HepG2 (cell line): ENCODE results near the gene NINL. TPM values are rescaled to one million over a fixed set of nuclear protein-coding genes. Genes with fewer than 3 reads are reported as not detected.

ENCODE experiments used
- ARID5B ChIP-seq: IDR thresholded peaks from 2 replicates; pipeline ENCODE4 v1.4.0; 2020; ENCODE audit warnings: mild to moderate bottlenecking, missing genetic modification reagents
- ATF2 ChIP-seq: sonication (generic); formaldehyde crosslinking; IDR thresholded peaks from 2 replicates; pipeline ENCODE4 v1.4.0; 2020; ENCODE audit warnings: missing genetic modification reagents
- BRD4 ChIP-seq: sonication (generic); formaldehyde crosslinking; IDR thresholded peaks from 2 replicates; pipeline ENCODE4 v1.4.0; 2020; ENCODE audit warnings: missing genetic modification reagents
- CHCHD3 ChIP-seq: sonication (generic); formaldehyde crosslinking; IDR thresholded peaks from 2 replicates; pipeline ENCODE4 v1.8.0; 2022; ENCODE audit warnings: mild to moderate bottlenecking, missing genetic modification reagents, moderate library complexity
- DMTF1 ChIP-seq: sonication (generic); formaldehyde crosslinking; IDR thresholded peaks from 2 replicates; pipeline ENCODE4 v1.4.0; 2020; ENCODE audit warnings: mild to moderate bottlenecking, missing genetic modification reagents
- GPN1 ChIP-seq: sonication (generic); formaldehyde crosslinking; IDR thresholded peaks from 2 replicates; pipeline ENCODE4 v1.5.1; 2020; ENCODE audit warnings: missing genetic modification reagents, borderline replicate concordance
- HES4 ChIP-seq: sonication (generic); formaldehyde crosslinking; IDR thresholded peaks from 2 replicates; pipeline ENCODE4 v1.9.0; 2021; ENCODE audit warnings: mild to moderate bottlenecking, missing genetic modification reagents, borderline replicate concordance
- ISX ChIP-seq: sonication (generic); formaldehyde crosslinking; conservative IDR thresholded peaks from 2 replicates; pipeline ENCODE4 v1.5.0; 2020; ENCODE audit warnings: missing genetic modification reagents
- KLF6 ChIP-seq: IDR thresholded peaks from 2 replicates; pipeline ENCODE4 v1.8.0; 2016; ENCODE audit warnings: missing biosample characterization, missing genetic modification reagents
- NCOA5 ChIP-seq: sonication (generic); formaldehyde crosslinking; IDR thresholded peaks from 2 replicates; pipeline ENCODE4 v1.4.0; 2020; ENCODE audit warnings: missing genetic modification reagents
- NR3C1 ChIP-seq: sonication (generic); formaldehyde crosslinking; IDR thresholded peaks from 2 replicates; pipeline ENCODE4 v1.4.0; 2020; ENCODE audit warnings: missing genetic modification reagents
- PAF1 ChIP-seq: IDR thresholded peaks from 2 replicates; pipeline ENCODE4 v1.6.1; 2016; ENCODE audit warnings: missing genetic modification reagents, missing compliant biosample characterization
- PHB2 ChIP-seq: fragments of 450-650 bp; IDR thresholded peaks from 2 replicates; pipeline ENCODE4 v1.6.1; 2018; ENCODE audit not compliant: partially characterized antibody
- SMAD1 ChIP-seq: sonication (generic); formaldehyde crosslinking; IDR thresholded peaks from 2 replicates; pipeline ENCODE4 v1.4.0; 2020; ENCODE audit warnings: missing genetic modification reagents, low read depth, mild to moderate bottlenecking, borderline replicate concordance
- SPEN ChIP-seq: sonication (generic); formaldehyde crosslinking; IDR thresholded peaks from 2 replicates; pipeline ENCODE4 v1.5.1; 2020; ENCODE audit warnings: low read depth, mild to moderate bottlenecking, missing genetic modification reagents
- ZC3H13 ChIP-seq: sonication (generic); formaldehyde crosslinking; IDR thresholded peaks from 2 replicates; pipeline ENCODE4 v1.8.1; 2023; ENCODE audit warnings: mild to moderate bottlenecking, missing genetic modification reagents, moderate library complexity
- ZFP41 ChIP-seq: sonication (generic); formaldehyde crosslinking; IDR thresholded peaks from 2 replicates; pipeline ENCODE4 v1.4.0; 2020; ENCODE audit warnings: mild to moderate bottlenecking, missing genetic modification reagents, borderline replicate concordance
- ZMYM3 ChIP-seq: sonication (generic); formaldehyde crosslinking; IDR thresholded peaks from 2 replicates; pipeline ENCODE4 v1.5.1; 2020; ENCODE audit warnings: mild to moderate bottlenecking, missing genetic modification reagents
- ZMYM4 ChIP-seq: sonication (generic); formaldehyde crosslinking; IDR thresholded peaks from 2 replicates; pipeline ENCODE4 v1.8.1; 2023; ENCODE audit warnings: mild to moderate bottlenecking, missing genetic modification reagents
- ZNF510 ChIP-seq: sonication (generic); formaldehyde crosslinking; IDR thresholded peaks from 2 replicates; pipeline ENCODE4 v1.4.0; 2020; ENCODE audit warnings: low read depth, mild to moderate bottlenecking, missing genetic modification reagents
- ZNF567 ChIP-seq: sonication (generic); formaldehyde crosslinking; IDR thresholded peaks from 2 replicates; pipeline ENCODE4 v1.8.1; 2023; ENCODE audit warnings: mild to moderate bottlenecking, missing genetic modification reagents, borderline replicate concordance
- ZNF572 ChIP-seq: sonication (generic); formaldehyde crosslinking; IDR thresholded peaks from 2 replicates; pipeline ENCODE4 v1.5.1; 2020; ENCODE audit warnings: mild to moderate bottlenecking, missing genetic modification reagents
- ZSCAN30 ChIP-seq: sonication (generic); formaldehyde crosslinking; IDR thresholded peaks from 2 replicates; pipeline ENCODE4 v1.5.0; 2020; ENCODE audit warnings: mild to moderate bottlenecking, missing genetic modification reagents
- polyA plus RNA-seq, 8 experiments: library from polyadenylated mRNA; depleted of rRNA in 3 of 8; stranded (reverse) in 7 of 8; unstranded in 1 of 8; fragments of >200 nt; fragmentation: Illumina TruSeq in 4 of 8; extraction: Trizol in 4 of 8; gene quantifications; 2 replicates each; pipeline versions ENCODE4 v1.2.1 to v1.2.3, GENCODE V29; 2011 to 2016; ENCODE audit warnings: low read depth in 4 of 8, missing spikeins in 1 of 8, mixed read lengths in 1 of 8; ENCODE audit not compliant: insufficient read depth in 1 of 8
- total RNA-seq, 5 experiments: library from RNA; depleted of rRNA; stranded (reverse); fragments of >200 nt; fragmentation: Illumina TruSeq; extraction: Trizol; gene quantifications; 2 replicates each; pipeline ENCODE4 v1.2.3, GENCODE V29; 2016; ENCODE audit warnings: low read depth in 1 of 5
- TF ChIP-seq, protein P1 (sequence below): sonication (generic); formaldehyde crosslinking; IDR thresholded peaks from 2 replicates; pipeline ENCODE4 v1.4.0; 2020; ENCODE audit warnings: mild to moderate bottlenecking, low read depth, missing genetic modification reagents

Gene NINL
- total and polyA plus RNA-seq, 2 of the 13 experiments (the other 11 are each of a cell fraction or from before 2014, with no cell fraction given) = 32.3 to 34.3 TPM

DNA sequence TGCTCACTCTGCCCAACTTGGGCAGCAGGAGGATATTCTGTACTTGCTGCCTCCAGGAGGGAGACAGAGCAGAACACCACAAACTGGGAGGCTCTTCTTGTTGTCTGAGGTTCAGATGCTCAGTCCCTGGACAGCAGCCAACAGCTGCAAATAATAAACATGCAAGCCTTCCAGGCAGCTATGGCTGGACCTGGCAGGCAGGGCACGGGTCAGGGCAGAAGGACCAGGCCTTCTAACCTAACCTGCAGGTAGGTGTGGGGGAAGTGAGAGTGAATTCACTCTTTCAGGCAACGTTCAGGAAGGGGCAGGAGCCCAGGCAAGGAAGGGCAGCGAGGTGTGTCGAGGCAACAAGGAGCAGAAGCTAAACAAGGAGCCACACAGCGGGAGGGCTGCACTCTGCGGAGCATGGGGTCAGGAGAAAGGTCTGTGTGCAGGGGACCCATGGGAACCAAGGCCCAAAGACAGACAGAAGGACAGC, 31.5 kb downstream of the NINL start (continued):
- TF ChIP-seq, protein P1, sequence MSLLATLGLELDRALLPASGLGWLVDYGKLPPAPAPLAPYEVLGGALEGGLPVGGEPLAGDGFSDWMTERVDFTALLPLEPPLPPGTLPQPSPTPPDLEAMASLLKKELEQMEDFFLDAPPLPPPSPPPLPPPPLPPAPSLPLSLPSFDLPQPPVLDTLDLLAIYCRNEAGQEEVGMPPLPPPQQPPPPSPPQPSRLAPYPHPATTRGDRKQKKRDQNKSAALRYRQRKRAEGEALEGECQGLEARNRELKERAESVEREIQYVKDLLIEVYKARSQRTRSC (CRISPR knock-in tag) = no peak
- TF ChIP-seq KLF6 (no peak), ZMYM3 (CRISPR knock-in tag) (no peak), GPN1 (CRISPR knock-in tag) (no peak), ZFP41 (CRISPR knock-in tag) (no peak), ARID5B (CRISPR knock-in tag) (peak; percentile 46; the same call in 1 of the 2 replicates), ISX (CRISPR knock-in tag) (no peak), SMAD1 (CRISPR knock-in tag) (no peak), SPEN (CRISPR knock-in tag) (peak; percentile 26; the same call in 1 of the 2 replicates), ZSCAN30 (CRISPR knock-in tag) (no peak), ZNF510 (CRISPR knock-in tag) (no peak), CHCHD3 (CRISPR knock-in tag) (no peak), ATF2 (no peak), ZNF572 (CRISPR knock-in tag) (peak; percentile 69; the same call in 1 of the 2 replicates), ZNF567 (no peak), HES4 (no peak; the same call in 1 of the 2 replicates), BRD4 (no peak), PAF1 (CRISPR knock-in tag) (no peak), ZMYM4 (CRISPR knock-in tag) (no peak), NR3C1 (CRISPR knock-in tag) (no peak), ZC3H13 (CRISPR knock-in tag) (no peak), DMTF1 (no peak), NCOA5 (CRISPR knock-in tag) (no peak), PHB2 (no peak)
